ENCODE data around the gene PEX26.

Gene PEX26

DNA sequence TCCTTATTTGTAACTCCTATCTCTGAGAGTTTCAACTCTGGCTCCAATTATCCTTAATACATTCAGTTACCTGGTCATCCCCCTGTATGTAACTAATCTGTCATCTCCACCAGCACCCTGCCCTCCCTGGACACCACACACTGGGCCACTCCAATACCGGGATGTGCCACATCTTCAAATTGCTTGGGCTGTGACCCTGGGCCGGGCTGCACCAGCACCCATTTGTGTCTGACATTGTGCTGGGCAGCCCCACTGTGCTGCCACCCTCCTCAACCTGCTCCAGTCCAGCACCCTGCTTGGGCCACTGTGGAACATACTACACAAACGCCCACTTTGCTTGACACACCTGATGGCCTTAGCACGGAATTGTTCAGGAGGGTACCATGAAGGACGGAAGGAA is 70.0 kb downstream of the PEX26 start:
- no peaks in the 10 kb centered on the region for H4K20me1 ChIP-seq (ENCODE audit: insufficient read depth, low read length, poor library complexity, severe bottlenecking)
- no peak overlapping the region for H3K4me2 ChIP-seq (ENCODE audit: low read depth, low read length, poor library complexity, severe bottlenecking)
- no peak for TF ChIP-seq EZH2phosphoT487 (IDR thresholded peaks at IDR 0.05; ENCODE audit: borderline replicate concordance)
- TF ChIP-seq, protein P1, sequence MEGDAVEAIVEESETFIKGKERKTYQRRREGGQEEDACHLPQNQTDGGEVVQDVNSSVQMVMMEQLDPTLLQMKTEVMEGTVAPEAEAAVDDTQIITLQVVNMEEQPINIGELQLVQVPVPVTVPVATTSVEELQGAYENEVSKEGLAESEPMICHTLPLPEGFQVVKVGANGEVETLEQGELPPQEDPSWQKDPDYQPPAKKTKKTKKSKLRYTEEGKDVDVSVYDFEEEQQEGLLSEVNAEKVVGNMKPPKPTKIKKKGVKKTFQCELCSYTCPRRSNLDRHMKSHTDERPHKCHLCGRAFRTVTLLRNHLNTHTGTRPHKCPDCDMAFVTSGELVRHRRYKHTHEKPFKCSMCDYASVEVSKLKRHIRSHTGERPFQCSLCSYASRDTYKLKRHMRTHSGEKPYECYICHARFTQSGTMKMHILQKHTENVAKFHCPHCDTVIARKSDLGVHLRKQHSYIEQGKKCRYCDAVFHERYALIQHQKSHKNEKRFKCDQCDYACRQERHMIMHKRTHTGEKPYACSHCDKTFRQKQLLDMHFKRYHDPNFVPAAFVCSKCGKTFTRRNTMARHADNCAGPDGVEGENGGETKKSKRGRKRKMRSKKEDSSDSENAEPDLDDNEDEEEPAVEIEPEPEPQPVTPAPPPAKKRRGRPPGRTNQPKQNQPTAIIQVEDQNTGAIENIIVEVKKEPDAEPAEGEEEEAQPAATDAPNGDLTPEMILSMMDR (conservative IDR thresholded peaks at IDR 0.05; ENCODE audit: low read length) = no peak
- H3K4me3 ChIP-seq (ENCODE audit: low read length, poor library complexity, severe bottlenecking) = no peak overlapping the region
- H3K9me2 ChIP-seq (replicated peaks; ENCODE audit: low read depth, low read length) = no peaks in the 10 kb centered on the region
- H3F3A ChIP-seq (ENCODE audit: low read depth) = no peaks in the 10 kb centered on the region
- H3K9ac ChIP-seq (ENCODE audit: low read depth, low read length, poor library complexity, severe bottlenecking) = no peak overlapping the region
- no peaks in the 10 kb centered on the region for H3K36me3 ChIP-seq (ENCODE audit: insufficient read depth, low read length)
- H3K27me3 ChIP-seq (ENCODE audit: insufficient read depth, low read length, poor library complexity, severe bottlenecking) = no peaks in the 10 kb centered on the region
- no peak overlapping the region for H2AFZ ChIP-seq (ENCODE audit: low read length)
- no peaks in the 10 kb centered on the region for H3K9me3 ChIP-seq (ENCODE audit: insufficient read depth, low read depth, low read length)
- H3K4me1 ChIP-seq (ENCODE audit: insufficient read depth, low read length, poor library complexity, severe bottlenecking) = peaks cover 30% of the 10 kb centered on the region
- H3K79me2 ChIP-seq (ENCODE audit: insufficient read depth, low read length) = peaks cover 25% of the 10 kb centered on the region

DNA sequence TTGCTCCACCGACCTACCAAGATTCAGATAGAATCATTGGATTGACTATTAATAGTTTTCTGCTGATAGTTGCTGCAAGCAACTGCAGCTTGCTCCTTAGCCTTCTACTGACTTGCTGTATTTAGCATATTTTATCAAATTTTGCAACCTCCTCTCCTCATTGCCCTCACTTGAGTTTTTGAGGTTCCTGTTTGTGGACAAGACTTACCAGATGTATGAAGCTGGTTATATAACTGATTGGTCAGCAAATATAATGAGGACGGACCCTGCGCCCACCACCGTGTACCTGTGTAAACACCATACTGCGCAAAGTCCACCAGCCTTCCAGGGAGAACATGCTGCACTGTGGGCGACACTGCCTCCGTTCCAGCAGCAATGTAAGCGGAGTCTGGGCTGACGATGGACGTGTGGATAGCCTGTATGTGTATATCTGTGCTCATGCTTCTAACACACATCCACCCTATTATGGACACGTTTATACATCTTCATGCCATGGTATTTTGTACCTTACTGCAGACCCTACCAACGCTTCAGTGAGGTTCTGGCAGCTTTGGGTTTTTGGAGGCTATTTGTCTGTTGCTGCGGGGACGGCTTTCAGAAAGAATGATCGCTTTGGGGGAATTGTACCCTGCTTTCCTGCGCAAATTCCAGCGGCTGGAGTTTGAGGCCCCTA is 70.6 kb downstream of the PEX26 start:
- no peak for TF ChIP-seq EZH2phosphoT487 (IDR thresholded peaks at IDR 0.05; ENCODE audit: borderline replicate concordance)
- TF ChIP-seq, protein P1 (conservative IDR thresholded peaks at IDR 0.05; ENCODE audit: low read length) = no peak
- H4K20me1 ChIP-seq (ENCODE audit: insufficient read depth, low read length, poor library complexity, severe bottlenecking) = no peaks in the 10 kb centered on the region
- H3K4me2 ChIP-seq (ENCODE audit: low read depth, low read length, poor library complexity, severe bottlenecking) = peak overlapping the region; percentile 91
- H3K4me3 ChIP-seq (ENCODE audit: low read length, poor library complexity, severe bottlenecking) = no peak overlapping the region
- H3K36me3 ChIP-seq (ENCODE audit: insufficient read depth, low read length) = no peaks in the 10 kb centered on the region
- H3K79me2 ChIP-seq (ENCODE audit: insufficient read depth, low read length) = peaks cover 28% of the 10 kb centered on the region
- H3K27me3 ChIP-seq (ENCODE audit: insufficient read depth, low read length, poor library complexity, severe bottlenecking) = no peaks in the 10 kb centered on the region
- no peak overlapping the region for H2AFZ ChIP-seq (ENCODE audit: low read length)
- H3F3A ChIP-seq (ENCODE audit: low read depth) = no peaks in the 10 kb centered on the region
- no peaks in the 10 kb centered on the region for H3K9me2 ChIP-seq (replicated peaks; ENCODE audit: low read depth, low read length)
- H3K9ac ChIP-seq (ENCODE audit: low read depth, low read length, poor library complexity, severe bottlenecking) = peak overlapping the region; percentile 92
- H3K4me1 ChIP-seq (ENCODE audit: insufficient read depth, low read length, poor library complexity, severe bottlenecking) = peaks cover 31% of the 10 kb centered on the region
- no peaks in the 10 kb centered on the region for H3K9me3 ChIP-seq (ENCODE audit: insufficient read depth, low read depth, low read length)

- Histone ChIP-seq H4K20me1 (ENCODE audit: insufficient read depth, low read length, poor library complexity, severe bottlenecking) (no peaks in the 10 kb centered on the region), H3K79me2 (ENCODE audit: insufficient read depth, low read length) (peaks cover 38% of the 10 kb centered on the region), H3K4me1 (ENCODE audit: insufficient read depth, low read length, poor library complexity, severe bottlenecking) (peaks cover 31% of the 10 kb centered on the region), H3F3A (ENCODE audit: low read depth) (no peaks in the 10 kb centered on the region), H3K27me3 (ENCODE audit: insufficient read depth, low read length, poor library complexity, severe bottlenecking) (no peaks in the 10 kb centered on the region), H3K36me3 (ENCODE audit: insufficient read depth, low read length) (no peaks in the 10 kb centered on the region; the same call in 1 of the 2 replicates), H3K9me3 (ENCODE audit: insufficient read depth, low read depth, low read length) (no peaks in the 10 kb centered on the region), H2AFZ (ENCODE audit: low read length) (no peak overlapping the region), H3K4me2 (ENCODE audit: low read depth, low read length, poor library complexity, severe bottlenecking) (peak overlapping the region; percentile 60), H3K4me3 (ENCODE audit: low read length, poor library complexity, severe bottlenecking) (peak overlapping the region; percentile 48), H3K9me2 (replicated peaks; ENCODE audit: low read depth, low read length) (no peaks in the 10 kb centered on the region), H3K9ac (ENCODE audit: low read depth, low read length, poor library complexity, severe bottlenecking) (peak overlapping the region; percentile 40)
- TF ChIP-seq, protein P1 (conservative IDR thresholded peaks at IDR 0.05; ENCODE audit: low read length) = no peak
- TF ChIP-seq EZH2phosphoT487 (IDR thresholded peaks at IDR 0.05; ENCODE audit: borderline replicate concordance) = no peak
Observed at GRCh38 chr22:18152519-18152918, 74.7 kb downstream of the PEX26 start.
